K562 (cell line): Measurements from ENCODE around the gene ARFGAP3.

Experiments
- CHD2 ChIP-seq: IDR thresholded peaks from 2 replicates; pipeline ENCODE4 v1.6.1; 2011; ENCODE audit warnings: low read depth, low read length
- HNRNPLL ChIP-seq: fragments of 200-400 bp; formaldehyde crosslinking; IDR thresholded peaks from 2 replicates; pipeline ENCODE4 v1.6.1; 2017; ENCODE audit warnings: low read length, low read depth, mild to moderate bottlenecking; ENCODE audit not compliant: poor library complexity, severe bottlenecking
- ILF3 ChIP-seq: fragments of 450-650 bp; IDR thresholded peaks from 2 replicates; pipeline ENCODE4 v1.6.1; 2018; ENCODE audit warnings: antibody characterized with exemption, mild to moderate bottlenecking, moderate library complexity, borderline replicate concordance
- MCM2 ChIP-seq: fragments of 450-650 bp; IDR thresholded peaks from 2 replicates; pipeline ENCODE4 v1.6.1; 2017; ENCODE audit warnings: low read depth, mild to moderate bottlenecking
- NR1H2 ChIP-seq: sonication (generic); formaldehyde crosslinking; IDR thresholded peaks from 2 replicates; pipeline ENCODE4 v1.4.0; 2020; ENCODE audit warnings: mild to moderate bottlenecking, missing genetic modification reagents
- TF ChIP-seq, protein P1 (sequence below), 3 experiments: IDR thresholded peaks in 2 of 3; conservative IDR thresholded peaks in 1 of 3; 2 replicates each; pipeline ENCODE4 v1.5.1; 2011 to 2012; ENCODE audit warnings: low read length in 3 of 3, mild to moderate bottlenecking in 3 of 3, control low read depth in 2 of 3, improper control_type of control experiment in 1 of 3, inconsistent platforms in 1 of 3, low read depth in 1 of 3, mixed read lengths in 1 of 3, moderate library complexity in 1 of 3; ENCODE audit not compliant: insufficient read depth in 2 of 3

DNA sequence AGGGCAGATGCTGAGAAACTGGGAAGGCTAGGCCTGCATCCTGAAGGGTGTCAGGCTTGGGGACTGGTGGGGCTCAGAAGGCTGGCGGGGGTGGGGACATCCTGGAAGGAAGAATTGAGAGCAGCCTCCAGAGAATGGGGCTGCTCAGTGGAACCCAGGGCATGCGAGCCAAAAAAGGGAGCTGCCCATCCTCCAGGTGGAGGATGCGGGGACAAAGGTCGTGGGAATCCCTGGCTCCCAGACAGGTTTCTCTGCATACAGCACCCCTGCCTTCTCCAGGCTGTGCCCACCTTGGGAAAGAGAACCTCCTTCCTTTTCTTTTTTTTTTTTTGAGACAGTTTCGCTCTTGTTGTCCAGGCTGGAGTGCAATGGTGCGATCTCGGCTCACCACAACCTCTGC, 40.9 kb upstream of the ARFGAP3 start:
- TF ChIP-seq, protein P1, sequence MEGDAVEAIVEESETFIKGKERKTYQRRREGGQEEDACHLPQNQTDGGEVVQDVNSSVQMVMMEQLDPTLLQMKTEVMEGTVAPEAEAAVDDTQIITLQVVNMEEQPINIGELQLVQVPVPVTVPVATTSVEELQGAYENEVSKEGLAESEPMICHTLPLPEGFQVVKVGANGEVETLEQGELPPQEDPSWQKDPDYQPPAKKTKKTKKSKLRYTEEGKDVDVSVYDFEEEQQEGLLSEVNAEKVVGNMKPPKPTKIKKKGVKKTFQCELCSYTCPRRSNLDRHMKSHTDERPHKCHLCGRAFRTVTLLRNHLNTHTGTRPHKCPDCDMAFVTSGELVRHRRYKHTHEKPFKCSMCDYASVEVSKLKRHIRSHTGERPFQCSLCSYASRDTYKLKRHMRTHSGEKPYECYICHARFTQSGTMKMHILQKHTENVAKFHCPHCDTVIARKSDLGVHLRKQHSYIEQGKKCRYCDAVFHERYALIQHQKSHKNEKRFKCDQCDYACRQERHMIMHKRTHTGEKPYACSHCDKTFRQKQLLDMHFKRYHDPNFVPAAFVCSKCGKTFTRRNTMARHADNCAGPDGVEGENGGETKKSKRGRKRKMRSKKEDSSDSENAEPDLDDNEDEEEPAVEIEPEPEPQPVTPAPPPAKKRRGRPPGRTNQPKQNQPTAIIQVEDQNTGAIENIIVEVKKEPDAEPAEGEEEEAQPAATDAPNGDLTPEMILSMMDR (IDR thresholded peaks at IDR 0.05 in 2 of 3, conservative IDR thresholded peaks at IDR 0.05 in 1 of 3; ENCODE audit: insufficient read depth in 2 of 3, low read depth in 1 of 3, low read length in 3 of 3), result no peak
- TF ChIP-seq ILF3 (no peak), HNRNPLL (no peak), CHD2 (no peak), MCM2 (no peak), NR1H2 (no peak)
